DND-41 (cell line): ENCODE data around the gene KRTAP4-4.

Experiments used
- EZH2 ChIP-seq: IDR thresholded peaks from 3 replicates; pipeline ENCODE4 v1.6.1; 2012; ENCODE audit warnings: borderline replicate concordance, low read depth, mild to moderate bottlenecking, moderate library complexity, low read length, inconsistent platforms; ENCODE audit not compliant: severe bottlenecking
- TF ChIP-seq, protein P1 (sequence below): IDR thresholded peaks from 2 replicates; pipeline ENCODE4 v1.5.1; 2012; ENCODE audit warnings: borderline replicate concordance, low read length, moderate library complexity, mild to moderate bottlenecking; ENCODE audit not compliant: poor library complexity, severe bottlenecking; ENCODE audit errors: extremely low read depth

DNA sequence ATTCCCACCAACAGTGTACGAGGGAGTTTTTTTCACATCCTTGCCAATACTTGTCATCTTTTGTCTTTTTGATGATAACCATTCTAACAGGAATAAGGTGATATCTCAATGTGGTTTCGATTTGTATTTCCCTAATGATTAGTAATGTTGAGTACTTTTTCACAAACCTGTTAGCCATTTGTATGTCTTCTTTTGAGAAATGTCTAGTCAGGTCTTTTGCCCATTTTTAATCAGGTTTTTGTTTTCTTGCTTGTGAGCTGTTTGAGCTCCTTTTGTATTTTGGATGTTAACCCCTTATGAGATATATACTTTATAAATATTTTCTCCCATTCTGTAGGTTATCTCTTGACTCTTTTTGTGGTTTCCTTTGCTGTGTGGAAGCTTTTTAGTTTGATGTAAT is 9.0 kb downstream of the KRTAP4-4 start:
- TF ChIP-seq, protein P1, sequence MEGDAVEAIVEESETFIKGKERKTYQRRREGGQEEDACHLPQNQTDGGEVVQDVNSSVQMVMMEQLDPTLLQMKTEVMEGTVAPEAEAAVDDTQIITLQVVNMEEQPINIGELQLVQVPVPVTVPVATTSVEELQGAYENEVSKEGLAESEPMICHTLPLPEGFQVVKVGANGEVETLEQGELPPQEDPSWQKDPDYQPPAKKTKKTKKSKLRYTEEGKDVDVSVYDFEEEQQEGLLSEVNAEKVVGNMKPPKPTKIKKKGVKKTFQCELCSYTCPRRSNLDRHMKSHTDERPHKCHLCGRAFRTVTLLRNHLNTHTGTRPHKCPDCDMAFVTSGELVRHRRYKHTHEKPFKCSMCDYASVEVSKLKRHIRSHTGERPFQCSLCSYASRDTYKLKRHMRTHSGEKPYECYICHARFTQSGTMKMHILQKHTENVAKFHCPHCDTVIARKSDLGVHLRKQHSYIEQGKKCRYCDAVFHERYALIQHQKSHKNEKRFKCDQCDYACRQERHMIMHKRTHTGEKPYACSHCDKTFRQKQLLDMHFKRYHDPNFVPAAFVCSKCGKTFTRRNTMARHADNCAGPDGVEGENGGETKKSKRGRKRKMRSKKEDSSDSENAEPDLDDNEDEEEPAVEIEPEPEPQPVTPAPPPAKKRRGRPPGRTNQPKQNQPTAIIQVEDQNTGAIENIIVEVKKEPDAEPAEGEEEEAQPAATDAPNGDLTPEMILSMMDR, result no peak
- no peak for TF ChIP-seq EZH2
